Glutamatergic neuron (in vitro differentiated cells): Measurements from ENCODE around the gene LGALS16. TPM values are rescaled to one million over a fixed set of nuclear protein-coding genes. Genes with fewer than 3 reads are reported as not detected.

Experiments
- DNase-seq: peaks from one replicate; pipeline ENCODE4 v3.0.0; 2022
- H3K27ac Mint-ChIP-seq: one replicate; pipeline ENCODE4 v1.8.0; 2020; ENCODE audit warnings: mild to moderate bottlenecking, mixed read lengths, inconsistent platforms; ENCODE audit not compliant: unreplicated experiment
- H3K27me3 Mint-ChIP-seq: one replicate; pipeline ENCODE4 v1.8.0; 2020; ENCODE audit warnings: mild to moderate bottlenecking, moderate library complexity, mixed read lengths, inconsistent platforms; ENCODE audit not compliant: unreplicated experiment
- H3K36me3 Mint-ChIP-seq: one replicate; pipeline ENCODE4 v1.8.0; 2020; ENCODE audit warnings: mild to moderate bottlenecking, mixed read lengths, inconsistent platforms; ENCODE audit not compliant: unreplicated experiment
- H3K4me1 Mint-ChIP-seq: one replicate; pipeline ENCODE4 v1.8.0; 2020; ENCODE audit warnings: mild to moderate bottlenecking, low read depth, mixed read lengths, inconsistent platforms; ENCODE audit not compliant: unreplicated experiment
- H3K4me3 Mint-ChIP-seq: one replicate; pipeline ENCODE4 v1.8.0; 2020; ENCODE audit warnings: mild to moderate bottlenecking, mixed read lengths, inconsistent platforms; ENCODE audit not compliant: unreplicated experiment
- H3K9me3 Mint-ChIP-seq: one replicate; pipeline ENCODE4 v1.8.0; 2020; ENCODE audit warnings: mild to moderate bottlenecking, moderate library complexity, mixed read lengths, inconsistent platforms; ENCODE audit not compliant: unreplicated experiment
- CTCF ChIP-seq: fragments of 200-600 bp; sonication (generic); IDR thresholded peaks from one replicate; pipeline ENCODE4 v1.5.0; 2021; ENCODE audit not compliant: partially characterized antibody, unreplicated experiment
- long read RNA-seq: library from polyadenylated mRNA; unstranded; transcript quantifications from one replicate; pipeline ENCODE4 v2.0.0, GENCODE V29; 2020; ENCODE audit not compliant: unreplicated experiment
- total RNA-seq: library from RNA; stranded (reverse); fragmentation: NEBNext Ultra II Directional; extraction: Animal tissue kit (Norgen Biotek cat#: 25700); gene quantifications from one replicate; pipeline ENCODE4 v1.2.1, GENCODE V29; 2021; ENCODE audit not compliant: unreplicated experiment

LGALS16 gene, protein sequence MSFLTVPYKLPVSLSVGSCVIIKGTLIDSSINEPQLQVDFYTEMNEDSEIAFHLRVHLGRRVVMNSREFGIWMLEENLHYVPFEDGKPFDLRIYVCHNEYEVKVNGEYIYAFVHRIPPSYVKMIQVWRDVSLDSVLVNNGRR
- total RNA-seq = not detected
- long read RNA-seq = 0 reads

DNA sequence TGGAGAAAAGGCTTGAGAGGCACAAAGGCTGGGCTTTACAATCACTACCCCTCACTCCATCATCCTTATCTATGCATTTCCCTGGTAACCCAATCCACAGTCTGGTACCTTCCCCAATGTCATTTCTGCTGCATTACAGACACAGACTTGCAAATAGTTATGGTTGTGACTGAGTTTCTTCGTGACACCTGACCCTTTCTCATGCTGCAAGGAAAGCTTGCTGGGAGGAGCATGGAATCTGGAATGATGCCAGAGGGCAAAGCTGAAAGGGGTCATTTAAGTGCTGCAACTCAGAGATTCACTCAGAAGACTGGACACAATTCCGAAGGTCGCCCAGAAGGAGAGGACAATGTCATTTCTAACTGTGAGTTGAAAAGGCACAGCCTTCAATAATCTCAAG lies at the start of gene LGALS16:
Gene LGALS16, plus strand, starts transcription at position 301 of the 400 bp plus-strand sequence. Its CDS starts 49 bp downstream, at position 350.
- TF ChIP-seq CTCF = no peak
- Mint-ChIP-seq H3K9me3 (peaks cover 2% of the 10 kb centered on the region), H3K4me3 (no peak within 1 kb of the TSS), H3K27ac (no peak within 1 kb of the TSS), H3K27me3 (peaks cover 8% of the 10 kb centered on the region), H3K36me3 (no peaks in the 10 kb centered on the region), H3K4me1 (no peaks in the 10 kb centered on the region)
- no peak for DNase-seq

DNA sequence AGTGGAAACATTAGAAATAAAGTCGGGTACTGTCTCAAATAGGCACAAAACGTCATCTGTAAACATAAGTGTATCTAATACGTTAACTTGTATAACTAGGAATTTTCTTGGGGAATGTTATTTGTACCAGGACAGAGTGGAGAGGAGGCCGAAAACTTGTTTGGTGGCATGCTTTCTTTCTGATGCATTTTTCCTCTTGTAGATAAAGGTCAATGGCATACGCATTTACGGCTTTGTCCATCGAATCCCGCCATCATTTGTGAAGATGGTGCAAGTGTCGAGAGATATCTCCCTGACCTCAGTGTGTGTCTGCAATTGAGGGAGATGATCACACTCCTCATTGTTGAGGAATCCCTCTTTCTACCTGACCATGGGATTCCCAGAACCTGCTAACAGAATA lies 48.7 kb upstream of the LGALS16 start:
- DNase-seq = no peak
- Mint-ChIP-seq H3K27me3 (peaks cover 1% of the 10 kb centered on the region), H3K9me3 (no peaks in the 10 kb centered on the region), H3K4me3 (no peak overlapping the region), H3K4me1 (no peaks in the 10 kb centered on the region), H3K36me3 (no peaks in the 10 kb centered on the region), H3K27ac (no peak overlapping the region)
- no peak for TF ChIP-seq CTCF

DNA sequence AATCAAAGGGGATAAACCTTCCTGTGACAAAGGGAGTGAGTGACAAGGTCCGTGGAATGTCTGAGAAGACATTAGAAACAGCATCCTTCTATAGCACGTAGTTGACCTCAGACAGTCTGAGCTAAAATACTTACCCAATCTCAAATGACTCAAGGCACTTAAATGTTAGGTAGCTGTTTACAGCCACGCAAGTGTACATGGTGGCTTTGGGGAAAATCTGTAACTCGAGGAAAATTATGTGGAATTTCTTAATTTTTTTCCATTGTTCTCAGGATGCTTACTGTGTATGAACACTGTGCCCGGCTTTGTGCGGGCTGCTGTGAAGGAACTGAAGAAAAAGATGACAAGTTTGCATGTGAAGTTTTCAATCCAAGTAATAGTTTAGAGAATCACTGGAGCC lies 48.2 kb upstream of the LGALS16 start:
- TF ChIP-seq CTCF = no peak
- no peak overlapping the region for H3K27ac Mint-ChIP-seq
- H3K4me1 Mint-ChIP-seq = no peaks in the 10 kb centered on the region
- DNase-seq = no peak
- no peak overlapping the region for H3K4me3 Mint-ChIP-seq
- H3K27me3 Mint-ChIP-seq = peaks cover 1% of the 10 kb centered on the region
- H3K36me3 Mint-ChIP-seq = no peaks in the 10 kb centered on the region
- H3K9me3 Mint-ChIP-seq = no peaks in the 10 kb centered on the region

DNA sequence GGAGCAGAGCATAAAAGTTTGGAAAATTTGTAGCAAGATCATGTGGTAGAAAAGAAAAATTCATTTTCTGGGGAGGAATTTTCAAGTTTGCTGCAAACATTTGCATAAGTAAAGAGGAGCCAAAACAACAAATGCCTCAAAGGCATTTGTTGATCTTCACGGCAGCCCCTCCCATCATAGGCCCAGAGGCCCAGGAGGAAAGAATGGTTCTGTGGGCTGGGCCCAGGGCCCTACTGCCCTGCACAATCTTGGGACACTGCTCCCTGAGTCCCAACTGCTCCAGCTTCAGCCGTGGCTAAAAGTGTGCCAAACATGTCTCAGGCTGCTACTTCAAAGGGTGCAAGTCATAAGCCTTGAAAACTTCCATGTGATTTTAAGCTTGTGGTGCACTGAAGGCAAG lies 42.1 kb upstream of the LGALS16 start:
- peaks cover 6% of the 10 kb centered on the region for H3K36me3 Mint-ChIP-seq
- no peak overlapping the region for H3K27ac Mint-ChIP-seq
- no peaks in the 10 kb centered on the region for H3K4me1 Mint-ChIP-seq
- DNase-seq = no peak
- no peaks in the 10 kb centered on the region for H3K27me3 Mint-ChIP-seq
- no peak overlapping the region for H3K4me3 Mint-ChIP-seq
- H3K9me3 Mint-ChIP-seq = peaks cover 3% of the 10 kb centered on the region
- TF ChIP-seq CTCF = no peak

- Mint-ChIP-seq H3K4me1 (no peaks in the 10 kb centered on the region), H3K27me3 (peaks cover 5% of the 10 kb centered on the region), H3K36me3 (peaks cover 6% of the 10 kb centered on the region), H3K4me3 (no peak overlapping the region), H3K27ac (no peak overlapping the region), H3K9me3 (peaks cover 3% of the 10 kb centered on the region)
- TF ChIP-seq CTCF = no peak
- no peak for DNase-seq
Observed at GRCh38 chr19:39617745-39618144, 38.0 kb upstream of the LGALS16 start.
